Uterus (tissue), 4 donors: ENCODE data around the gene ATP6V0C. TPM values are rescaled to one million over a fixed set of nuclear protein-coding genes. Genes with fewer than 3 reads are reported as not detected.
"Not testable (repeated sequence)": the region's sequence is repeated elsewhere in the genome, so short reads cannot be mapped to it uniquely, and the experiment has no call there.

ENCODE experiments used
- DNase-seq, 2 donors: peaks; one replicate each; pipeline ENCODE4 v3.0.0-alpha.2; 2019 to 2020
- H3K27ac ChIP-seq, 2 donors: fragments of 200-600 bp; sonication (generic); 1 replicate in 1 of 2; 2 replicates in 1 of 2; pipeline ENCODE4 v1.5.1; 2016 to 2018
- H3K27me3 ChIP-seq, 2 donors: fragments of 200-600 bp; sonication (generic); one replicate each; pipeline ENCODE4 v1.5.1; 2018 to 2019; ENCODE audit warnings: control low read depth in 1 of 2
- H3K36me3 ChIP-seq, 2 donors: fragments of 200-600 bp; sonication (generic); one replicate each; pipeline ENCODE4 v1.5.1; 2019; ENCODE audit warnings: control low read depth in 1 of 2
- H3K4me1 ChIP-seq, 2 donors: fragments of 200-600 bp; sonication (generic); one replicate each; pipeline ENCODE4 v1.5.1; 2018 to 2019; ENCODE audit warnings: control low read depth in 1 of 2
- H3K4me3 ChIP-seq, 2 donors: fragments of 200-600 bp; sonication (generic); 1 replicate in 1 of 2; 2 replicates in 1 of 2; pipeline ENCODE4 v1.5.1; 2018 to 2019; ENCODE audit warnings: mild to moderate bottlenecking in 1 of 2
- H3K9me3 ChIP-seq, 2 donors: fragments of 200-600 bp; sonication (generic); one replicate each; pipeline ENCODE4 v1.5.1; 2019; ENCODE audit warnings: control low read depth in 1 of 2
- POLR2A ChIP-seq, 2 donors: fragments of 450-650 bp; IDR thresholded peaks; one replicate each; pipeline ENCODE4 v1.6.1; 2016; ENCODE audit warnings: antibody characterized with exemption in 2 of 2, mild to moderate bottlenecking in 1 of 2, moderate library complexity in 1 of 2
- intact Hi-C: fragments of 100-400 bp; cut with DNase I; formaldehyde crosslinking; loops from one replicate; pipeline ENCODE4 v1.15.1; 2023; ENCODE audit warnings: low total_unique reads
- total RNA-seq, 4 donors: library from RNA; depleted of rRNA in 3 of 4; stranded (reverse); fragments of >200 nt in 3 of 4; gene quantifications; one replicate each; pipeline versions ENCODE4 v1.1.0 to v1.2.4, GENCODE V29; 2014 to 2023
- TF ChIP-seq, protein P1 (sequence below), 4 experiments: fragments of 200-600 bp in 2 of 4; fragments of 450-650 bp in 2 of 4; sonication (generic) in 2 of 4; IDR thresholded peaks; one replicate each; pipeline ENCODE4 v1.5.1; 2016 to 2019; ENCODE audit warnings: antibody characterized with exemption in 4 of 4, mild to moderate bottlenecking in 2 of 4, moderate library complexity in 1 of 4
- donor health status: DM: yes; HTN: yes; CAD: no.

ATP6V0C gene
- total RNA-seq, 4 donors from 2014 or later, result 14.3 to 126 (median 41.4) TPM

DNA sequence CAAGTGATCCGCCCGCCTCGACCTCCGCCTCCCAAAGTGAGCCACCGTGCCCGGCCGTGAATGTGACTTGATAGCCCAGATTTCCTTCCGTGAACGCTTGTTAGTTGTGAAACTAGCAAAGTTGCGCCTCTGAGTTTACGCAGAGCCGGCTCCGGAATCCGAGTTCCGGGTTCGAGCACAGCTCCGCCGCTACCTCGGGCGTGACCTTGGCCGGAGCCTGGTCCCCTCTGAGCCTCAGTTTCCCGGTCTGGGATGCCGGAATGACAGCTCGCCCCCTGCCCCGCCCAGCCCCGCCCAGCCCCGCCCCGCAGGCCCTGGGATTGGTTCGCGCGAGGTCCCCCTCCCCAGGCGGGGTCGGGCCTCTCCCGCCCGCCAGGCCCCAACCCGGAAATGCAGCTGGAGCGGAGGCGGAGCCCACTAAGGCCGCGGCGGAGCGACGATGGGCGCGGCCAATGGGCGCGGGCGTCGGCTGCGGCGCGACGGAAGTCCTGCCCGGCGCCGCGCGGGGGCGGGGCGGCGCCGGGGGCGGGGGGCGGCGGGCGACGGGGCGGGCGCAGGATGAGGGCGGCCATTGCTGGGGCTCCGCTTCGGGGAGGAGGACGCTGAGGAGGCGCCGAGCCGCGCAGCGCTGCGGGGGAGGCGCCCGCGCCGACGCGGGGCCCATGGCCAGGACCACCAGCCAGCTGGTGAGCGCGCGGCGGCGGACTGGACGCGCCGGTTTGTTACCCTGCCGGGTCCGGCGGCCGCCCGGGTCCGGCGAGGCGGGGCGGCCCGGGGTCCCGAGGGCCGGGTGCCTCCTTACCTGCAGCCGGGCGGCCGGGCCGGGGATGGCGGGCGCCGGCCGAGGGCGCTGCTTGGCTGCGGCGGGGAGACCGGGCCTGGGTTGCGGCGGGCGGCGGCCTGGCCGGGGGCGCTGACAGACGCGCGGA lies 24.0 kb downstream of the ATP6V0C start, which contains the start of gene PDPK1:
PDPK1 (plus strand) TSS at position 571 of the 929 bp plus-strand sequence; CDS start at position 663, 92 bp downstream.
- H3K27ac ChIP-seq, result peak within 1 kb of the TSS; percentile 80 to 89
- H3K9me3 ChIP-seq, result no peaks in the 10 kb centered on the region
- H3K4me3 ChIP-seq, result peak within 1 kb of the TSS; percentile 61 to 66
- DNase-seq, result peak; percentile 92 to 96
- peaks cover 7 to 10% of the 10 kb centered on the region in 2 donors for H3K4me1 ChIP-seq
- no peaks in the 10 kb centered on the region for H3K27me3 ChIP-seq
- no peaks in the 10 kb centered on the region for H3K36me3 ChIP-seq
- intact Hi-C loops, result no loop called here
- TF ChIP-seq, protein P1, sequence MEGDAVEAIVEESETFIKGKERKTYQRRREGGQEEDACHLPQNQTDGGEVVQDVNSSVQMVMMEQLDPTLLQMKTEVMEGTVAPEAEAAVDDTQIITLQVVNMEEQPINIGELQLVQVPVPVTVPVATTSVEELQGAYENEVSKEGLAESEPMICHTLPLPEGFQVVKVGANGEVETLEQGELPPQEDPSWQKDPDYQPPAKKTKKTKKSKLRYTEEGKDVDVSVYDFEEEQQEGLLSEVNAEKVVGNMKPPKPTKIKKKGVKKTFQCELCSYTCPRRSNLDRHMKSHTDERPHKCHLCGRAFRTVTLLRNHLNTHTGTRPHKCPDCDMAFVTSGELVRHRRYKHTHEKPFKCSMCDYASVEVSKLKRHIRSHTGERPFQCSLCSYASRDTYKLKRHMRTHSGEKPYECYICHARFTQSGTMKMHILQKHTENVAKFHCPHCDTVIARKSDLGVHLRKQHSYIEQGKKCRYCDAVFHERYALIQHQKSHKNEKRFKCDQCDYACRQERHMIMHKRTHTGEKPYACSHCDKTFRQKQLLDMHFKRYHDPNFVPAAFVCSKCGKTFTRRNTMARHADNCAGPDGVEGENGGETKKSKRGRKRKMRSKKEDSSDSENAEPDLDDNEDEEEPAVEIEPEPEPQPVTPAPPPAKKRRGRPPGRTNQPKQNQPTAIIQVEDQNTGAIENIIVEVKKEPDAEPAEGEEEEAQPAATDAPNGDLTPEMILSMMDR (IDR thresholded peaks at IDR 0.05), result no peak
- peak; percentile 21 to 56 for TF ChIP-seq POLR2A (IDR thresholded peaks at IDR 0.05)

DNA sequence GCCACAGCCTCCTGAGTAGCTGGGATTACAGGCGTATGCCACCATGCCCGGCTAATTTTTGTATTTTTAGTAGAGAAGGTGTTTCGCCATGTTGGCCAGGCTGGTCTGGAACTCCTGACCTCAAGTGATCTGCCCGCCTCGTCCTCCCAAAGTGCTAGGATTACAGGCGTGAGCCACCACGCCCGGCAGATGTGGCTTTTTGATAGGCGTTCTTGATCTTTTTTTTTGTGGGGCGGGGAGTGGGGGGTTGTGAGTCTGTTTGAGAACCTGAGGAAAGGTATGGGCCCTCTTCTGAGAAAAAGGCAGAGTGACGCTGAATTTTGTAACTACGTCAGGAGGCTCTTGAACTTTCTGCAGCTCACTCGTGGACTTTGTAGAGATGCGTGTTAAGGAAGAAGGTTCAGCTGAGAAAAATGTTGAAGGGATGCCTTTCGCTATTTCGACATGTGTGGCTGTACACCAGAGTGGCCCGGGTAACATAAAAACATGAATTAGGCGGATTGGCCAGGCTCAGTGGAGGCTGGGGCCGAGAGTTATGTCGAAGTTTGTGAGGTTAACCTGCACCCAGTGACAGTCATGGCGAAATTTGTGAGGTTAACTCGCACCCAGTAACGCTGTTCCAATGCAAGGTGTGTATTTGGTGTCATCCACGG lies 25.6 kb downstream of the ATP6V0C start:
- H3K4me3 ChIP-seq, result peak overlapping the region in 1 of 2 donors; percentile 61
- H3K27me3 ChIP-seq, H3K4me1 ChIP-seq, H3K36me3 ChIP-seq, intact Hi-C loops, H3K27ac ChIP-seq, DNase-seq, H3K9me3 ChIP-seq: not testable (repeated sequence)

DNA sequence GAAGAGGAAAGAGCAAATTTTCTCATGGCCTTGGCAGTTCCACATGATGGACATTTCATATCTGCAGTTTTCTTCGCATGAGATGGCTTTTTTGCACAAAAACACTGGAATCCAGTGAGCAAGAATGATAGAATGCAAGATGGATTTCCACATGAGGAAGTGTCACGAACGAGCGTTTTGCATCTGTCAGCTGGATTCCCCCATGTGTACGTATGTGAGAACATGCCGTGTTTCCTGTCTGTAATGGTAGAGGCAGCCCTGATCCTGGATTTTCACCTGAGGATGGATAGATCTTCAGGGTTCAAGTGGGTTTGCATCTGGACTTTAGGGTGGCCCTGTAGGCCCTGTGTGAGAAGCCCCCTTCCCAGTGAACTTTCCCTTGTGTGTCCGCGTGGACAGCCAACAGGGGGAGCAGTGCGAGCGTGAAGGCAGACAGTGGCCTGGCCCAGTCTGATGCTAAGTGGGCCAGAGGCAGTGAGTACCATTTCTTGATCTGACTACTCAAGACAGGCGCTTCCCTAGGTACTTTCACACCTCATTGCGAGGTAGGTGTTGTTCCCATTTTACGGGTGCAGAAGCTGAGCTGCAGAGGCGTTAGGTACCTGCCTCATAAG lies 26.2 kb downstream of the ATP6V0C start:
- not testable (repeated sequence) for H3K4me3 ChIP-seq

DNA sequence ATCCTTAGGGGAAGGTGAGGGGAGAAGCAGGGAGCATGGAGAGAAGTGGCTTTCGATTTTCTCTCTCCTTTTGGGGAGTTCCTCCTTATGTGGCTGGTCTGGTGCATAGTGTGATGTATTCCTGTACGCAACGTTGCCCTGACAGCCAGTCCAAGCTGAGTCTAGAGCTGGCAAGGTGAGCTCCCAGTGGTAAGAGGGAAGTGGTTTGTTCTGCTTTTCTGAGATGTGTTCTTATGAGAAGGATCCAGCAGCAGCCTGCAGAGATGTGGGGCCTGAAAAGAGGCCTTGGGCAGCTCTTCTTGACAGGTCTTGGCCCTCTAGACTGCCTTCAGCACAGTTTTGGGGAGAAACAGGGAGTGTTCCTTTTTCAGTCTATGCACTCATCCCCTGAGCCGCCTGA lies 27.2 kb downstream of the ATP6V0C start:
- H3K27me3 ChIP-seq, H3K27ac ChIP-seq, H3K9me3 ChIP-seq, H3K4me1 ChIP-seq, H3K36me3 ChIP-seq, H3K4me3 ChIP-seq, DNase-seq, intact Hi-C loops: not testable (repeated sequence)

More for the DNA sequence above, 26.2 kb downstream of the ATP6V0C start:
- H3K36me3 ChIP-seq, H3K27ac ChIP-seq, intact Hi-C loops, H3K9me3 ChIP-seq, H3K4me1 ChIP-seq, H3K27me3 ChIP-seq: not testable (repeated sequence)
- peak in 1 of 2 donors; percentile 27 for DNase-seq
- TF ChIP-seq, protein P1 (IDR thresholded peaks at IDR 0.05), result peak in 2 of 4 experiments; percentile 15 to 24

DNA sequence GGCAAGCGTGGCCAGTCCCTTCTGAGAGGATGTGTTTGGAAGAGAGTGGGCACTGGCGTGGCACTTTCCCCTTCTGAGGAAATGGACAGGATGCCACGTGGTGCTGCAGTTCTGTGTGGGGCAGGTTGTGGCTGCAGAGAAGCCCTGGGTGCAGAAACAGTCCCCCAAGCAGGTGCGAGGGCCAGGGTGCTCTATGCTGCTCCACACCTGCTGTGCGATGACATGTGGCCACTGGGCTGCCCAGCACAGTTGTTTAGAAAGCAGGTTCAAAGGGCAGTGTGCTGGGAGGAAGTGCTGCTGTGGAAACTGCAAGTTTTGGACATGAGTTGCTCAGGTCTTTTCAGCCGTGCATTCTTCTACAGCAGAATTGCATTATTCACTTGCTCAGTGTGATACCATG lies 27.7 kb downstream of the ATP6V0C start:
- H3K4me3 ChIP-seq, H3K36me3 ChIP-seq, intact Hi-C loops, H3K9me3 ChIP-seq, DNase-seq, H3K27ac ChIP-seq, H3K27me3 ChIP-seq, H3K4me1 ChIP-seq: not testable (repeated sequence)

DNA sequence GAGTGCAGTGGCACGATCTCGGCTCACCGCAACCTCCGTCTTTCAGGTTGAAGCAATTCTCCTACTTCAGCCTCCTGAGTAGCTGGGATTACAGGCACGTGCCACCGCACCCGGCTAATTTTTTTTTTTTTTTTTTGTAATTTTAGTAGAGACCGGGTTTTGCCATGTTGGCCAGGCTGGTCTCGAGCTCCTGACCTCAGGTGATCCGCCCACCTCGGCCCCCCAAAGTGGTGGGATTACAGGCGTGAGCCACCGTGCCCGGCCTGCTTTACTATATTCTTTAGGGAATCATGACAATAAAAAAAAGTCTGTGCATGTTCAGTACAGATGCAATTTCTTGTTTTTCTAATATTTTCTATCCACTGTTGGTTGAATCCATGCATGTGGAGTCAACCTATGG lies 30.0 kb downstream of the ATP6V0C start:
- H3K4me3 ChIP-seq, H3K36me3 ChIP-seq, H3K9me3 ChIP-seq, H3K27me3 ChIP-seq, H3K4me1 ChIP-seq, DNase-seq, intact Hi-C loops, H3K27ac ChIP-seq: not testable (repeated sequence)

DNA sequence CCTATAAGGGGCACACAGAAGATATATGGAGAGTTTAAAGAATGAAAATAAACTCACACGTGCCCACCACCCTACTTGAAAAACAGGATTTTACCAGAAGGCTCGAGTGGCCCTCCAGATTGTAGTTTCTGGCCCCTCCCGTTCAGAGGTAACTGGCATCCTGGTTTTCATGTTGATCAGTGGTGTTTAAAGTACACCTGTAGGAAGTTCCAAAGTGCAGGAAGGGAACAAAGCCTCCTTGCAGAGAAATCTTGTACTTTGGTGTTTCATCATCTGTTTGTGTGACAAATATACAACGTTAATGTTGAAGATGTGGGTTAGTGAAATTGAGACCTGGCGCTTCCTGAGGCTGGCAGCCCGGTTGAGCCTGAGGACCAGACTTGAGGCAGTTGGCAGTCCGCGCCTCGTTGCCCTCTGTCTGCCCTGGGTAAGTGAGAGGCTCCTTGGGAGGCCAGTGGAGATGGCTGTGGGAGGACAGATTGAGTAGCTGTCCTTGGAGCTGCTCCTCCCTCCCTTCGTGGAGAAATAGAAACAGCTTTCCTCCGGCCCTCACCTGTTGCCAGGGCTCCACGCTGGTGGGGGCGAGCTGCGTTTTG lies 36.6 kb downstream of the ATP6V0C start:
- H3K36me3 ChIP-seq, H3K27ac ChIP-seq, DNase-seq, intact Hi-C loops, H3K27me3 ChIP-seq, H3K4me1 ChIP-seq, H3K9me3 ChIP-seq, H3K4me3 ChIP-seq: not testable (repeated sequence)
